IPS-18c (cell line): ENCODE results near the gene ROR2.

Experiments
- H3K4me3 ChIP-seq: 2 replicates; pipeline ENCODE4 v1.7.0; 2013; ENCODE audit warnings: low read depth, mild to moderate bottlenecking, low read length, moderate library complexity; ENCODE audit not compliant: insufficient read depth
- H3K9me3 ChIP-seq: one replicate; pipeline ENCODE4 v1.6.1; 2013; ENCODE audit warnings: mild to moderate bottlenecking, low read length, moderate library complexity; ENCODE audit not compliant: control insufficient read depth, insufficient read depth

The ROR2 gene

GRCh38 chr9:91935805-91936514 lies 14.1 kb downstream of the ROR2 start:
- Histone ChIP-seq H3K9me3 (no peaks in the 10 kb centered on the region), H3K4me3 (no peak overlapping the region)

GRCh38 chr9:91935066-91935749 lies 14.8 kb downstream of the ROR2 start:
- Histone ChIP-seq H3K4me3 (no peak overlapping the region), H3K9me3 (peaks cover under 1% of the 10 kb centered on the region)

GRCh38 chr9:91934654-91935053 lies 15.4 kb downstream of the ROR2 start:
- Histone ChIP-seq H3K9me3 (peaks cover 6% of the 10 kb centered on the region), H3K4me3 (no peak overlapping the region)

- Histone ChIP-seq H3K9me3 (peaks cover 14% of the 10 kb centered on the region), H3K4me3 (no peak overlapping the region)
Measured at GRCh38 chr9:91933556-91934352, 16.3 kb downstream of the ROR2 start.

GRCh38 chr9:91930475-91930874 lies 19.6 kb downstream of the ROR2 start:
- peaks cover 14% of the 10 kb centered on the region for H3K9me3 ChIP-seq
- H3K4me3 ChIP-seq = no peak overlapping the region

GRCh38 chr9:91929331-91929730 lies 20.7 kb downstream of the ROR2 start:
- peaks cover 14% of the 10 kb centered on the region for H3K9me3 ChIP-seq

GRCh38 chr9:91927922-91928510 lies 22.0 kb downstream of the ROR2 start:
- Histone ChIP-seq H3K9me3 (peaks cover 14% of the 10 kb centered on the region), H3K4me3 (no peak overlapping the region)

More at GRCh38 chr9:91929331-91929730, 20.7 kb downstream of the ROR2 start:
- no peak overlapping the region for H3K4me3 ChIP-seq

GRCh38 chr9:91924090-91924489 lies 25.9 kb downstream of the ROR2 start:
- Histone ChIP-seq H3K9me3 (peaks cover 2% of the 10 kb centered on the region), H3K4me3 (no peak overlapping the region)

GRCh38 chr9:91923145-91923544 lies 26.9 kb downstream of the ROR2 start:
- Histone ChIP-seq H3K9me3 (no peaks in the 10 kb centered on the region), H3K4me3 (no peak overlapping the region)

GRCh38 chr9:91921371-91921770 lies 28.7 kb downstream of the ROR2 start:
- no peaks in the 10 kb centered on the region for H3K9me3 ChIP-seq
- no peak overlapping the region for H3K4me3 ChIP-seq

GRCh38 chr9:91920630-91921350 lies 29.2 kb downstream of the ROR2 start:
- Histone ChIP-seq H3K9me3 (no peaks in the 10 kb centered on the region), H3K4me3 (no peak overlapping the region)

GRCh38 chr9:91919621-91920020 lies 30.4 kb downstream of the ROR2 start:
- Histone ChIP-seq H3K4me3 (no peak overlapping the region), H3K9me3 (no peaks in the 10 kb centered on the region)

- H3K4me3 ChIP-seq = no peak overlapping the region
Measured at GRCh38 chr9:91917436-91917835, 32.6 kb downstream of the ROR2 start.

GRCh38 chr9:91915524-91916263 lies 34.3 kb downstream of the ROR2 start:
- Histone ChIP-seq H3K9me3 (no peaks in the 10 kb centered on the region), H3K4me3 (no peak overlapping the region)

More at GRCh38 chr9:91917436-91917835, 32.6 kb downstream of the ROR2 start:
- no peaks in the 10 kb centered on the region for H3K9me3 ChIP-seq

GRCh38 chr9:91914937-91915336 lies 35.1 kb downstream of the ROR2 start:
- no peak overlapping the region for H3K4me3 ChIP-seq
- H3K9me3 ChIP-seq = no peaks in the 10 kb centered on the region

GRCh38 chr9:91914404-91914803 lies 35.6 kb downstream of the ROR2 start:
- no peak overlapping the region for H3K4me3 ChIP-seq

More at GRCh38 chr9:91914404-91914803, 35.6 kb downstream of the ROR2 start:
- H3K9me3 ChIP-seq = no peaks in the 10 kb centered on the region
